CD4-positive, alpha-beta memory T cell (primary cell): Measurements from ENCODE around the gene LRP8. TPM values are rescaled to one million over a fixed set of nuclear protein-coding genes. Genes with fewer than 3 reads are reported as not detected.

Experiments used
- CTCF ChIA-PET: fragments of 350-600 bp; sonication (Branson Sonifier 250); formaldehyde crosslinking; loops from one replicate; lab custom pipeline; 2021; ENCODE audit warnings: inconsistent platforms; ENCODE audit not compliant: partially characterized antibody; lab: Charles Lee
- POLR2A ChIA-PET: fragments of 350-600 bp; sonication (Branson Sonifier 250); formaldehyde crosslinking; loops from one replicate; lab custom pipeline; 2021; ENCODE audit not compliant: partially characterized antibody; lab: Charles Lee
- DNase-seq, 5 donors: peaks; one replicate each; pipeline versions ENCODE4 v3.0.0 to v3.0.0-alpha.2; 2020 to 2022; ENCODE audit warnings: mixed read lengths in 1 of 5
- H3K27ac ChIP-seq: one replicate; pipeline ENCODE4 v1.7.0; 2013; ENCODE audit warnings: low read depth, low read length
- H3K27me3 ChIP-seq: 2 replicates; pipeline ENCODE4 v1.7.0; 2013; ENCODE audit warnings: mild to moderate bottlenecking, low read length, moderate library complexity; ENCODE audit not compliant: insufficient read depth
- H3K36me3 ChIP-seq: 2 replicates; pipeline ENCODE4 v1.7.0; 2013; ENCODE audit warnings: mild to moderate bottlenecking, low read length, moderate library complexity; ENCODE audit not compliant: insufficient read depth
- H3K4me1 ChIP-seq: 2 replicates; pipeline ENCODE4 v1.7.0; 2013; ENCODE audit warnings: mild to moderate bottlenecking, low read length, moderate library complexity; ENCODE audit not compliant: insufficient read depth
- H3K4me3 ChIP-seq, 2 donors: one replicate each; pipeline ENCODE4 v1.7.0; 2013; ENCODE audit warnings: low read length in 2 of 2, mild to moderate bottlenecking in 1 of 2
- H3K9me3 ChIP-seq, 2 donors: one replicate each; pipeline ENCODE4 v1.7.0; 2013; ENCODE audit warnings: low read length in 2 of 2, control low read depth in 1 of 2; ENCODE audit not compliant: control insufficient read depth in 1 of 2
- H3K27ac Mint-ChIP-seq, 7 donors: one replicate each; pipeline ENCODE4 v1.8.0; 2020 to 2021; ENCODE audit warnings: mixed read lengths in 7 of 7, mild to moderate bottlenecking in 6 of 7, inconsistent platforms in 3 of 7, moderate library complexity in 3 of 7
- H3K27me3 Mint-ChIP-seq, 2 donors: one replicate each; pipeline ENCODE4 v1.8.0; 2020 to 2021; ENCODE audit warnings: mixed read lengths in 2 of 2
- H3K36me3 Mint-ChIP-seq, 2 donors: one replicate each; pipeline ENCODE4 v1.8.0; 2020 to 2021; ENCODE audit warnings: mixed read lengths in 2 of 2, inconsistent platforms in 1 of 2, mild to moderate bottlenecking in 1 of 2
- H3K4me1 Mint-ChIP-seq, 4 donors: one replicate each; pipeline ENCODE4 v1.8.0; 2020 to 2021; ENCODE audit warnings: mixed read lengths in 4 of 4, mild to moderate bottlenecking in 1 of 4
- H3K4me3 Mint-ChIP-seq, 8 donors: one replicate each; pipeline ENCODE4 v1.8.0; 2020 to 2021; ENCODE audit warnings: mixed read lengths in 8 of 8, mild to moderate bottlenecking in 7 of 8, moderate library complexity in 6 of 8, inconsistent platforms in 3 of 8
- H3K9me3 Mint-ChIP-seq, 8 donors: one replicate each; pipeline ENCODE4 v1.8.0; 2020 to 2021; ENCODE audit warnings: mixed read lengths in 8 of 8, mild to moderate bottlenecking in 5 of 8, inconsistent platforms in 3 of 8, moderate library complexity in 1 of 8
- intact Hi-C: fragments of 100-400 bp; cut with micrococcal nuclease; formaldehyde crosslinking; loops from one replicate; pipeline ENCODE4 v1.15.1; 2023
- polyA plus RNA-seq, 2 donors: library from polyadenylated mRNA; unstranded; fragments of 300-500 nt; fragmentation: Illumina TruSeq; gene quantifications; one replicate each; pipeline ENCODE4 v1.2.3, GENCODE V29; 2021
- total RNA-seq, 2 experiments: library from RNA; stranded (reverse); gene quantifications; one replicate each; pipeline ENCODE4 v1.2.3, GENCODE V29; 2021

Gene LRP8
- total and polyA plus RNA-seq, 4 experiments from 2014 or later = 0.91 to 17.6 (median 10.0) TPM

DNA sequence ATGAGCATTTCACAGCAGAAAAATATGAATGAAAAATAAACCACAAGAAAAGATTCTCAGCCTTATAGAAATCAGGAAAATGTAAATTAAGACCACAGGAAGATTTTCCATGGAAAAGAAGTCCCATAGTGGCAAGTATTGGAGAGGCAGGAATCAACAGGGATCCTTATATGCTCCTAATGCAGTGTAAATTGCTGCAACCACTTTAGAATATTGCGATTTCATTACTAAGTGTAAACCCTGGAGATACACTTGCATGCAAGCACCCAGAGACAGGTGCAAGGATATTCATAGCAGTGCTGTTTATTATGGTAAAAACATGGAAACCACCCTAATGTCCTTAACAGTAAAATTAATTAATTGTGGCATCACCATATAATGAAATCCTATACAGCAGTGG lies 10.6 kb upstream of the LRP8 start:
- no peaks in the 10 kb centered on the region for H3K9me3 ChIP-seq
- Mint-ChIP-seq H3K27ac (peak overlapping the region in 2 of 7 donors; percentile 13 to 32), H3K4me3 (no peak overlapping the region), H3K4me1 (peaks cover 9 to 17% (median 11%) of the 10 kb centered on the region in 4 donors), H3K36me3 (no peaks in the 10 kb centered on the region), H3K9me3 (no peaks in the 10 kb centered on the region), H3K27me3 (no peaks in the 10 kb centered on the region)
- H3K36me3 ChIP-seq = no peaks in the 10 kb centered on the region
- H3K4me3 ChIP-seq = no peak overlapping the region
- no peak overlapping the region for H3K27ac ChIP-seq
- no peak for DNase-seq
- intact Hi-C loops = no loop called here
- ChIA-PET CTCF (no interaction called here), POLR2A (no interaction called here)
- H3K27me3 ChIP-seq = no peaks in the 10 kb centered on the region
- peaks cover 9% of the 10 kb centered on the region for H3K4me1 ChIP-seq

DNA sequence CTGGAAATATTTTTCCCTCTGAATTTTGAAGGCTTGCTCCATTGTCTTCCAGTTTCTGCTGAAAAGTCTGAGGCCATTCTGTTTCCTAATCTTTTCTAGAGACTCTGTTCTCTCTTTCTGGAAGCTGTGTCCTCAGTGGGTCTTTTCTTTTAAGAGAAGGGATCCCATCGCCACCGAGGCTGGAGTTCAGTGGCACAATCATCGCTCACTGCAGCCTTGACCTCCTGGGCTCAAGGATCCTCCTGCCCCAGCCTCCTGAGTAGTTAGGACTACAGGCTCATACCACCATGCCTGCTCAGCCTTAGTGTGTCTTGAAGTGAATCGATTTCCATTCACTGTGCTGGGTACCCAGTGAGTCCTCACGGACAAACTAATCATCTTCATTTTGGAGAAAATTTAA lies 9.6 kb upstream of the LRP8 start:
- CTCF ChIA-PET = no interaction called here
- Mint-ChIP-seq H3K27ac (no peak overlapping the region), H3K9me3 (no peaks in the 10 kb centered on the region), H3K4me3 (no peak overlapping the region), H3K4me1 (peaks cover 9 to 17% (median 13%) of the 10 kb centered on the region in 4 donors), H3K27me3 (no peaks in the 10 kb centered on the region), H3K36me3 (no peaks in the 10 kb centered on the region)
- Histone ChIP-seq H3K4me3 (no peak overlapping the region), H3K9me3 (no peaks in the 10 kb centered on the region), H3K36me3 (no peaks in the 10 kb centered on the region), H3K27me3 (no peaks in the 10 kb centered on the region), H3K27ac (no peak overlapping the region), H3K4me1 (peaks cover 9% of the 10 kb centered on the region)
- POLR2A ChIA-PET = no interaction called here
- no peak for DNase-seq
- intact Hi-C loops = no loop called here

DNA sequence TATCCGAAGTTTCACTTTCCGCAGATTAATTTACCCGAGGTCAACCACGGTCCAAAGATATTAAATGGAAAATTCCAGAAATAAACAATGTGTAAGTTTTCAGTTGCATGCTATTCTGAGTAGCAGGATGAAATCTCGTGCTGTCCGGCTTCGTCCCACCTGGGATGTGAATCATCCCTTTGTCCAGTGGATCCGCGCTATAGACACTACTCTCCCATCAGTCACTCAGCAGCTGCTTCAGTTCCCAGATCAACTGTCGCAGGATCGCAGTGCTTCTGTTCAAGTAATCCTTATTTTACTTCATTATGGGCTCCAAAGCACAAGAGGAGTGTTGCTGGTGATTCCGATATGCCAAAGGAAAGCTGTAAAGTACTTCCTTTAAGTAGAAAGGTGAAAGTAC lies 8.3 kb upstream of the LRP8 start:
- no peak for DNase-seq
- Mint-ChIP-seq H3K4me1 (peaks cover 9 to 17% (median 13%) of the 10 kb centered on the region in 4 donors), H3K4me3 (no peak overlapping the region), H3K27ac (peak overlapping the region in 1 of 7 donors; percentile 5), H3K27me3 (no peaks in the 10 kb centered on the region), H3K36me3 (no peaks in the 10 kb centered on the region), H3K9me3 (peaks cover 0 to 2% (median 0%) of the 10 kb centered on the region in 8 donors)
- Histone ChIP-seq H3K36me3 (no peaks in the 10 kb centered on the region), H3K27me3 (no peaks in the 10 kb centered on the region), H3K9me3 (no peaks in the 10 kb centered on the region), H3K4me3 (no peak overlapping the region), H3K27ac (no peak overlapping the region), H3K4me1 (peaks cover 9% of the 10 kb centered on the region)
- POLR2A ChIA-PET = no interaction called here
- CTCF ChIA-PET = interaction anchor here (0.7 kb wide), 1 partner anchor 9 kb away, joined by 3 read pairs; no protein-coding TSS in a partner anchor
- intact Hi-C loops = no loop called here

DNA sequence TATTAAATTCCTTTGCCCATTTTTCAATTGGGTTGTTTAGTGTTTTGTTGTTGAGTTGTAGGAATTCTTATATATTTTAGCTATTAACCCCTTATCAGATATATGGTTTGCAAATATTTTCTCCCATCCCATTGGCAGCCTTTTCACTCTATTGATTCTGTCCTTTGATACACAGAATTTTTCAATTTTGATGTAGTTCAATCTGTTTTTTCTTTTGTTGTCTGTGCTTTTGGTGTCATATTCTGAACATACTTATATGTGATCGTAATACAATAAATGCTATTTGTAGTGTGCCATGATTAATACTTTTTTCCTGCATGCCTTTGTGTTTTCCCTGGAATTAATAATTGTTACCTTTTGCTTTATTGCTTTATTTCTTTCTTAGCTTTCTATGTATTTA lies 7.8 kb upstream of the LRP8 start:
- Histone ChIP-seq H3K4me1 (peaks cover 9% of the 10 kb centered on the region), H3K27me3 (no peaks in the 10 kb centered on the region), H3K36me3 (no peaks in the 10 kb centered on the region), H3K27ac (no peak overlapping the region), H3K9me3 (no peaks in the 10 kb centered on the region), H3K4me3 (no peak overlapping the region)
- intact Hi-C loops = no loop called here
- ChIA-PET CTCF (no interaction called here), POLR2A (interaction anchor here (0.9 kb wide), 1 partner anchor 9 kb away, joined by 4 read pairs; no protein-coding TSS in a partner anchor)
- no peak for DNase-seq
- Mint-ChIP-seq H3K4me3 (no peak overlapping the region), H3K36me3 (no peaks in the 10 kb centered on the region), H3K27me3 (no peaks in the 10 kb centered on the region), H3K27ac (peak overlapping the region in 1 of 7 donors; percentile 63), H3K9me3 (peaks cover 0 to 2% (median 0%) of the 10 kb centered on the region in 8 donors), H3K4me1 (peaks cover 9 to 17% (median 13%) of the 10 kb centered on the region in 4 donors)

DNA sequence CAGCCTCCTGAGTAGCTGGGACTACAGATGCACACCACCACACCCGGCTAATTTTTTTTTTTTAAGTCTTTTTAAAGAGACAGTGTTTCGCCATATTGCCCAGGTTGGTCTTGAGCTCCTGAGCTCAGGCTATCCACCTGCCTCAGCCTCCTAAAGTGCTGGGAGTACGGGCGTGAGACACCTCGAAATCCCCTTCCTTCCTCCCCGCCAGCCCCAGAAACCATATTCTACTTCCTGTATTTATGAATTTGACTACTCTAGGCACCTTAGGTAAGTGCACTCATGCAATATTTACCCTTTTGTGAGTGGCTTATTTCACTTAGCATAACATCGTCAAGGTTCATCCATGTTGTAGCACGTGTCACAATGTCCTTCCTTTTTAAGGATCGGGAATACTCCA lies 6.9 kb upstream of the LRP8 start:
- Histone ChIP-seq H3K9me3 (no peaks in the 10 kb centered on the region), H3K4me1 (peaks cover 9% of the 10 kb centered on the region), H3K27ac (no peak overlapping the region), H3K27me3 (no peaks in the 10 kb centered on the region), H3K36me3 (no peaks in the 10 kb centered on the region), H3K4me3 (no peak overlapping the region)
- DNase-seq = peak in 1 of 5 donors; percentile 32
- Mint-ChIP-seq H3K27me3 (no peaks in the 10 kb centered on the region), H3K4me3 (peak overlapping the region in 4 of 8 donors; percentile 3 to 39 (median 19)), H3K36me3 (no peaks in the 10 kb centered on the region), H3K9me3 (peaks cover 0 to 2% (median 0%) of the 10 kb centered on the region in 8 donors), H3K27ac (peak overlapping the region in 6 of 7 donors; percentile 14 to 69 (median 60)), H3K4me1 (peaks cover 9 to 17% (median 13%) of the 10 kb centered on the region in 4 donors)
- POLR2A ChIA-PET = interaction anchor here (0.8 to 0.9 kb wide), 2 partner anchors 8 to 58 kb away, joined by 3 to 4 read pairs; no protein-coding TSS in a partner anchor
- intact Hi-C loops = no loop called here
- CTCF ChIA-PET = interaction anchor here (0.6 kb wide), 2 partner anchors 56 to 1952 kb away, joined by 3 to 5 read pairs; no protein-coding TSS in a partner anchor

DNA sequence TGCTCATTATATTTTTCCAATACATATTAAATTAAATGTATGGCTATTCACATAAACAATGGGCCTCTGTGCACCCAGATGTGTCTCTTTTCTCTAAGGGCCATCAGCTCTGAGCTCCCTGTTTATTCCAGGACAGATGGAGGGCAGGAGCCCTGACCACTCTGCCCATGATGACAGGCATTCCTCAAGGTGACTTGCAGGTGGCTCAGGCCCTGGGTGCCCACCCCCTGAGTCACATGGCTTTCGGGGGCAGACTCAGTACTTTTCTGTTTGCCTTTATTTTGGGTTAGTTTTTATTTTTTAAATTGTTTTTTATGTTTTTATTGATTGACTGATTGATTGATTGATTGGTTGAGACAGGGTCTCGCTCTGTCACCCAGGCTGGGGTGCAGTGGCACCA lies 6.4 kb upstream of the LRP8 start:
- Histone ChIP-seq H3K27ac (no peak overlapping the region), H3K4me1 (peaks cover 9% of the 10 kb centered on the region), H3K27me3 (no peaks in the 10 kb centered on the region), H3K9me3 (no peaks in the 10 kb centered on the region), H3K4me3 (no peak overlapping the region), H3K36me3 (no peaks in the 10 kb centered on the region)
- Mint-ChIP-seq H3K9me3 (peaks cover 0 to 2% (median 0%) of the 10 kb centered on the region in 8 donors), H3K4me3 (peak overlapping the region in 1 of 8 donors; percentile 29), H3K27me3 (no peaks in the 10 kb centered on the region), H3K27ac (peak overlapping the region in 5 of 7 donors; percentile 14 to 67 (median 57)), H3K36me3 (no peaks in the 10 kb centered on the region), H3K4me1 (peaks cover 9 to 21% (median 13%) of the 10 kb centered on the region in 4 donors)
- DNase-seq = no peak
- intact Hi-C loops = no loop called here
- ChIA-PET CTCF (interaction anchor here (0.6 to 0.7 kb wide), 2 partner anchors 56 to 1952 kb away, joined by 3 to 5 read pairs; no protein-coding TSS in a partner anchor), POLR2A (interaction anchor here (0.8 kb wide), 1 partner anchor 59 kb away, joined by 3 read pairs; no protein-coding TSS in a partner anchor)

DNA sequence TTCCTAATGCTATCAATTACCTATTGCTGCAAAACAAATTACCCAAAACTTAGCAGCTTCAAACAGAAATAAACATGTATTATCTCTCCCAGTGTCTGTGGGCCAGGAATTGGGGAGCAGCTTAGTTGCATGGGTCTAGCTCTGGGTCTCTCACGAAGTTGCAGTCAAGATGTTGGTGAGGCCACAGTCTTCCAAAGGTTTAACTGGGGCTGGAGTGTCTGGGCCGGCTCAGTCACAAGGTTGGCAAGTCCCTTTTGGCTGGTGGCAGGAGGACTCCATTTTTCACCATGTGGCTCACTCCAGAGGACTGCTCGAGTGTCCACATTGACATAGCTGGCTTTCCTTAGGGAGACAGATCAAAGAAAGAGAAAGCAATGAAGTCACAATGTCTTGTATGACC lies 5.0 kb upstream of the LRP8 start:
- CTCF ChIA-PET = interaction anchor here (2.9 kb wide), 1 partner anchor 61 kb away, joined by 10 read pairs; no protein-coding TSS in a partner anchor
- peaks cover 9 to 30% (median 16%) of the 10 kb centered on the region in 4 donors for H3K4me1 Mint-ChIP-seq

More for the DNA sequence above, 5.0 kb upstream of the LRP8 start:
- Histone ChIP-seq H3K36me3 (no peaks in the 10 kb centered on the region), H3K4me1 (peaks cover 13% of the 10 kb centered on the region), H3K27ac (no peak overlapping the region), H3K27me3 (no peaks in the 10 kb centered on the region), H3K9me3 (no peaks in the 10 kb centered on the region), H3K4me3 (no peak overlapping the region)
- POLR2A ChIA-PET = interaction anchor here (2.0 kb wide), 1 partner anchor 41 kb away, joined by 4 read pairs; no protein-coding TSS in a partner anchor
- H3K4me3 Mint-ChIP-seq = no peak overlapping the region
- H3K36me3 Mint-ChIP-seq = peaks cover 0 to 2% of the 10 kb centered on the region in 2 donors
- no peaks in the 10 kb centered on the region for H3K27me3 Mint-ChIP-seq
- intact Hi-C loops = no loop called here
- peak overlapping the region in 3 of 7 donors; percentile 4 to 39 (median 35) for H3K27ac Mint-ChIP-seq
- no peak for DNase-seq
- H3K9me3 Mint-ChIP-seq = peaks cover 0 to 2% (median 0%) of the 10 kb centered on the region in 8 donors
